GM18508 (cell line): Measurements from ENCODE around the gene IGSF8.
"Not testable (repeated sequence)": the region's sequence is repeated elsewhere in the genome, so short reads cannot be mapped to it uniquely, and the experiment has no call there.

Experiments
- ATAC-seq: cut with Tn5 transposase; IDR thresholded peaks from one replicate; pipeline ENCODE4 v1.9.1; 2021; ENCODE audit warnings: moderate number of reproducible peaks; ENCODE audit not compliant: insufficient read depth, unreplicated experiment

IGSF8 gene

DNA sequence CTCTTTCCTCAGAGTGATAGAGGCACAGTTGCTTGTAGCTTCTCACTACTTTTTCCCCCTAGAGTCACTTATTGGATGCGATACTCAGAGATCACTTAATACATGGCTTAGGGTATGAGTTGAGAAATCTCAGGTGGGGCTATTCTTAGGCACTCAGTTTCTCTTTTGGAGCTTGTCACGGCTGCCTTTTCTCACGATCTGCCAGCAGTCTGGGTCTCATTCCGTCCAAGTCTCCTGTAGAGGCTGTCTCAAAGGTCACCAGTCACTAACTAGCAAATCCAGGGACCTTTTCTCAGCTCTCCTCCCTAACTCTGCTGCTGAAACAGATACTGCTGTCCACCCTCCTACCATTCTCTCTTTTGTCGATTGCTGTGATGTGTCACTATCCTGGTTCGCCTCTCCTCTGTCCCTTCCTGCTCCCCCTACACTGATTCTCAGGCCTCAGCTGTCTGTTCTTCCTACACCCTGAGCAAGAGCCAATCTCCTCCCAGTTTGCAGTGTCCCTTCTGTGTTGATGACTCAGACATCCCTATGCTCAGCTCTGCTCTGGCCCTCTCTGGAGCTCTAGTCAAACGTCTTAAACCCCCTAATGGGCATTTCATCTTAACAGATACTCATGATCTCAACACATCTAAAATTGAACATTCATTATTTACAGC, 29.6 kb upstream of the IGSF8 start:
- no peak for ATAC-seq

DNA sequence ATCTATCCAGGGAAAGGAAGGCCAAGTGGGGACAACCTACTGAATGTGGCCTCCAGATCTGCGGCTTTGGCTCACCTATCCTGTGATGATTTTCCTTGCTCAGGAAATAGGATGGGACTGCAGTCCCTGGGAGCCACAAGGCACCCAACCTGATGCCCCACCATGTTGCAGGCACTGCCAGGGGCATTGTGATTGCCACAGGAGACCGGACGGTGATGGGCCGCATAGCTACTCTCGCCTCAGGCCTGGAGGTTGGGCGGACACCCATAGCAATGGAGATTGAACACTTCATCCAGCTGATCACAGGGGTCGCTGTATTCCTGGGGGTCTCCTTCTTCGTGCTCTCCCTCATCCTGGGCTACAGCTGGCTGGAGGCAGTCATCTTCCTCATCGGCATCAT, 29.0 kb upstream of the IGSF8 start:
- ATAC-seq: no peak

DNA sequence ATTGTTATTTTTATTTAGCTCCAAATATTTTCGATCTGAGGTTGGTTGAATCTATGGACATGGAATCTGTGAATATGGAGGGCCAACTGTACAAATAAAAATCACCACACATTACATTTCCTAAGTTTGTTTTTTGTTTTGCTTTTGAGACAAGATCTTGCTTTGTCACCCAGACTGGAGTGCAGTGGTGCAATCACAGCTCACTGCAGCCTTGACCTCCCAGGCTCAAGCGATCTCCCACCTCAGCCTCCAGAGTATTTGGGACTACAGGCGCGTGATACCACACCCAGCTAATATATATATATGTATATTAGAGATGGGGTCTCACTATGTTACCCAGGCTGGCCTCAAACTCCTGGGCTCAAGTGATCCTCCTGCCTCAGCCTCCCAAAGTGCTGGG, 27.9 kb upstream of the IGSF8 start:
- ATAC-seq: not testable (repeated sequence)

DNA sequence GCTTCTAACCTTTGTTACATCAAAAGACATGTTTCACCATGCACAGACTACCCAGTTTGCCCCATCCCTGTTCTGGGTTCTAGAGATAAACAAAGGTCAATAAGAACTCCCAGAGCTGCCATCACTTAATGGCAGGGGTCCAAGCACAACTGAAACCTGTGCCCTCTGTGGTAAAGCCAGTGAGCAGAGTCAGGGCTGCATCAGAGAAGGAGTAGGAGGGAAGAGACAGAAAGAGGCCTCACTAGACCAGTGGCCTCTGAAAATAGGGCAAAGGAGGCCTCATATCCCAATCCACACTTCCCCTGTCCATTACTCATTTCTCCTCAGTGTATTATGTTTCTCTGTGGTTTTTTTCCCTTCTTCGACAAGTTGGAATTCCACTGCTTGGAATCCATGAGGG, 27.3 kb upstream of the IGSF8 start:
- ATAC-seq: no peak

DNA sequence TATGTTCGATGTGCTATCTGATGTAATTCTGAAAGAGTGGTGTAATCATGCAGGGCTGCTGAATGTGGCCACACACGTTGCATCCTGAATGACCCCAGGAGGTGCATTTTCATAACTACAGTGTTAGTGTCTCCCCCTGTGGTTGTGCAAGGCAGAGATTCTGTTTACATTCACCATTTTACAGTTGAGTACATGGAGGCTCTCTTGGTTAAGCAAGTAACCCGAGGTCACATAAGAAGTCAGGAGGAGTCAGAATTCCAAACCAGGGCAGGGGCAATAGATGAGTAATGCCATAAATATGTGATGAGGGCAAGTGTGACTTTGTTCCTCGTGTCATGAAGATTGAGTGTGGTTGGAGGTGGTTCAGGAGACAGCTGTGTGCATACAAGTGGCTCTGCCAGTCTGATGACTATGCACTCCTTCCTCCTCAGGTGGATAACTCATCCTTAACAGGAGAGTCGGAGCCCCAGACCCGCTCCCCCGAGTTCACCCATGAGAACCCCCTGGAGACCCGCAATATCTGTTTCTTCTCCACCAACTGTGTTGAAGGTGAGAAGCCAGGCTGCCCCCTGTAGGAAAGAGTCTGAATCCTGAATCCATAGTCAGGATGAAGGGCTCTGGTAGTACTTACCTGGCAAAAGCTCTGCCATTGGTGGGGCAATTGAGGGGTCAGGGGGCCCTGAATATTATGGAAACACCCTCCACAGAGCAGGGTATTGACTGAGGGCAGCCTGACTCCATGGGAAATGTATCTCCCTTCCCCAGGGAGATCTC, 26.5 kb upstream of the IGSF8 start:
- no peak for ATAC-seq

DNA sequence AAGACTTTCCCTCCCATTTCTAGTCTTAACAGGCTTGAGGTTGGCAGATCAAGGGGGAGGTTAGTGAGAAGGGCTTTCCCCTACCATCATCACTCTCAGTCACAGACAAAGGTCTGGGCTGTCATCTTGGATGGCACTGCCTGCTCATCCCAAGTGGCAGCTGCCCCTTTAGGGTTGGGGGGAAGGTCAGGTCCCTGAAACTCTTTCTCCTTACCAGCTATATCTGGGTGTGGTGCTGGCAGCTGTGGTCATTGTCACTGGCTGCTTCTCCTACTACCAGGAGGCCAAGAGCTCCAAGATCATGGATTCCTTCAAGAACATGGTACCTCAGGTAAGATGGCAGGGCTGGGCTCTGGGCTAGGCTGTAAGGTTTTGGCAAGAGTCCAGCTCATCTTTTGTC, 25.3 kb upstream of the IGSF8 start:
- no peak for ATAC-seq

DNA sequence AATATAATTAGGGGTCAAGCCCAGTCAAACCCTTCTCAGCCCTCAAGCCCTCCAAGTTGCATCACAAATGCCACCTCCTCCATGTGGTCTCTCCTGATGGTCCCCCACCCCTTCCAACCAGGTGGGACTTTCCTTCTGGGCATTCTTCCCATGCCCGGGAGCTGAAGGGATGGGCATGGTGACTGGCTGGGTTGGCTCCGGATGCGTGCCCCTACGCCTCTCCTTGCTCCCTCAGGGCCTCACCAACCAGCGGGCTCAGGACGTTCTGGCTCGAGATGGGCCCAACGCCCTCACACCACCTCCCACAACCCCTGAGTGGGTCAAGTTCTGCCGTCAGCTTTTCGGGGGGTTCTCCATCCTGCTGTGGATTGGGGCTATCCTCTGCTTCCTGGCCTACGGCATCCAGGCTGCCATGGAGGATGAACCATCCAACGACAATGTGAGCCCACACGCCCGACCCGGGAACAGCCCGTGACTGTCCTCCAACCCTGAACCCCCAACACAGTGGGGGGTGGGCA, 24.6 kb upstream of the IGSF8 start:
- no peak for ATAC-seq

DNA sequence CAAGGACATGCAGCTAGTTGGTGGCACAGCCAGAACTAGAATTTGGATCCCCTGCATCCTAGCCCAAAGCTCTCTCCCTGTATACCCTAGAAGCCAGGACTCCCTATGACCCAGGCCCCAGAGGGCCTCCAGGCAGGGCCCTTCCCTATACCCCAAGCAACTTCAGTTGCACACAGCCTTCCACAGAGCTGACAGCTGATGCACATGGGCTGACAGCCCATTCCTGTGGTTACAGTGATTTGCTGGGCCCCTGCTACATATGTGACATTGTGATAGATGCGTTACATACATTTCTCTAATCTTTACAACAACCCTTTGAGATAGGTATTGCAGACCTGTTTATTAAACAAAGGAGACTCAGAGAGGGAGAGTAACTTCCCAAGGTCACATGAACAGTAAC, 23.0 kb upstream of the IGSF8 start:
- no peak for ATAC-seq

DNA sequence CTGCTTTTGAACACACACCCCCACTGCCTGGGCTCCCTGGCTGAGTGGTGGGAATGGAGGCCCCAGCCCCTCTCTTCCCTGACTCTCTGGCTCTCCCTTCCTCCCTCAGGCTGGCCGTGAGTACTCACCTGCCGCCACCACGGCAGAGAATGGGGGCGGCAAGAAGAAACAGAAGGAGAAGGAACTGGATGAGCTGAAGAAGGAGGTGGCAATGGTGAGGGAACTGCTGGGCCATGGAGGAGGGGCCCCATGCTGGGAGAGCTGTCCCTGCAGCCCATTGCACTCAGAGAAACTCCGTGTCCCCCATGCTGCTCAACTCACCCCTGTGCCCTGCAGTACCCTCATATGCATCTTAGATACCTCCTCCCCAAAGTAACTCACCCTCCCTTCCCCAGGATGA, 22.4 kb upstream of the IGSF8 start:
- no peak for ATAC-seq

DNA sequence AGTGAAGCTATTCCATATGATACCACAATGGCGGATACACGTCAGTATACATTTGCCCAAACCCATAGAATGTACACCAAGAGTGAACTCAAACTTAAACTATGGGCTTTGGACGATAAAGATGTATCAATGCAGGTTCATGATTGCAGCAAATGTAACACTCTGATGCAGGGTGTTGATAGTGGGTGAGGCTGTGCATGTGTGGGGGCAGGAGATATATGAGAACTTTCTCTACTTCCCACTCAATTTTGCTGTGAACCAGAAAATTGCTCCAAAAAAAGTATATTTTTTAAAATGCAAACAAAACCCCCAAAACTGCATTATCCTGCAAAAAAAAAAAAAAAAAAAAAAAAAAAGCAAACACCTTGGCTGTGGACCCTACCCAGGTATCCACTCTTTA, 20.5 kb upstream of the IGSF8 start:
- no peak for ATAC-seq

DNA sequence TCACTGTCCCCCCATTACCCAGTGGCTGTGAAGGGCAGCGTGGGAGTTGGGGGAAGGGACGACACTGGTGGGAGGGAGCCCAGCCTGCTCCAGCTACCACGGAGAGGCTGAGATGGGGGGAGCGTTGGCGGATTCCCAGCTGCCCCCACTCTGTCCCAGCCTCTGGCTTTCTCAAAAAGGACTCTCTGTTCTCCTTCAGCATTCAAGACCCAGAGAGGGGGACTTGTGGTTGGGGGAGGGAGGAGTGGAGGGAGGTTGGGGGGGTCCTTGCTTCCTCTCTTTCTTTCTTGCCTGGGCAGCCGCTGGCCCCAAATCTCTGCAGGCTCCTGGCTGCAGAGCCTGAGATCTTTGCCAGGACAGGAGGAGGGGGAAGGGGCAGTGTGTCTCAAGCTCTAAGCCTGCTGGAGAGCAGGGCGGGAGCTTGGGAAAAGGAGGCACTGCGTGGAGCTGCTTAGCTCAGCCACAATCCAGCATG, 19.3 kb upstream of the IGSF8 start:
- ATAC-seq: no peak

DNA sequence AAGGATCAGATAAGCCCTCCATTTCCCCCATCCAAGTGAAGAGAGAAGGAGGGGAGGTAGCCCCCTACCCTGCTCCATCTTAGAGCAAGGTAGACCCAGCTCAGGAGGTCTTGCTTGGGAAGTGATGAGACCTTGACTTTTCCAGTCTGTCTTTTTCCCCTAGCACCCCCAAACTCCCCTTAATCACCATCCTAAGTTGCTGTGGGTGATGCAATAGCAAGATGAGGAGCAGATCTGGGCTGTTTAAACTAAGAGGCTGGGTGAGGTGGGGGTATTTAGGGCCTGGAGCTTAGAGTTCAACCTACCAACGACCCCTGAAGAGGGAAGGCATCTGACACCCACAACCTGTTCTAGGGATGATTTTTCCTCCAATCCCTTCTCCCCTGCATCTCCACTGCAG, 18.9 kb upstream of the IGSF8 start:
- no peak for ATAC-seq

DNA sequence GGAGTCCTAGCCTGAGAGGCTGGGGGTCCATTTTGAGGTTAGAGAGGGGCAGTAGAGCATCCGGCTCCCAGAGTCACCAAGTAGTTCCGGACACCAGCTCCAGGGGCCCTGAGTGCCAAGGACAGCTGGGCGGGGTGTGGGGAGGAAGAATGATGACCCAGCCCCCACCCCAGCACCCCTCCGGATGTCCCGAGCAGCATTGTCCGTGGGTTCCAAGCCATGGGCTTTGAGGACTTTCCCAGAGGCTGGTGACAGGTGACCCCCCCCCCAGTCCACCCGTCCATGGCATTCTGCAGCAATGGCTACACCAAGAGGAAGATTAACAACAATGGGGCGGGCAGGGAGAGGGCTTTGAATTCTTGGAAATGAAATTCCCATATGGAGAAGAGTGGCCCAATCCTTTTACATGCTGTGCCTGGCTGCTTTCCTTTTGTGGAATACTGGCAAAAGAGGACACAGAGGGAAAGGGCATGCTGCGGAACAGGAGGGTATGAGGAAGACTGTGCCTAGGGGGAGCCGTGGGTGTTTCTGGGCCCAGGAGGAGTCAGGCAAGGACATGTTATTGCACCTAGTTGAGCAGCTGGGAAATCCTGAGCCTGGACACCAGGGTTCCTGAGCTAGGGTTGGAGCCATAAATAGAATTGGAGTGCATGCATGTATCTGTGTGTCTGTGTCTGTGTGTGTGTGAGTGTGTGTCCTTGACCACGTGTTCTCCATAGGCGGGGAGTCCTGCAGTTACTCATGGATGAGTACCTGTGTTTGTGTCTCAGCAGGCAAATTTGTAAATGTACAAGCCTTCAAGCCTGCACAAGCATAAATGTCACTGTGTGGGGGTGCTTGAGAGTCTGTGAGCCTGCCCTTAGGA, 18.1 kb upstream of the IGSF8 start:
- no peak for ATAC-seq

DNA sequence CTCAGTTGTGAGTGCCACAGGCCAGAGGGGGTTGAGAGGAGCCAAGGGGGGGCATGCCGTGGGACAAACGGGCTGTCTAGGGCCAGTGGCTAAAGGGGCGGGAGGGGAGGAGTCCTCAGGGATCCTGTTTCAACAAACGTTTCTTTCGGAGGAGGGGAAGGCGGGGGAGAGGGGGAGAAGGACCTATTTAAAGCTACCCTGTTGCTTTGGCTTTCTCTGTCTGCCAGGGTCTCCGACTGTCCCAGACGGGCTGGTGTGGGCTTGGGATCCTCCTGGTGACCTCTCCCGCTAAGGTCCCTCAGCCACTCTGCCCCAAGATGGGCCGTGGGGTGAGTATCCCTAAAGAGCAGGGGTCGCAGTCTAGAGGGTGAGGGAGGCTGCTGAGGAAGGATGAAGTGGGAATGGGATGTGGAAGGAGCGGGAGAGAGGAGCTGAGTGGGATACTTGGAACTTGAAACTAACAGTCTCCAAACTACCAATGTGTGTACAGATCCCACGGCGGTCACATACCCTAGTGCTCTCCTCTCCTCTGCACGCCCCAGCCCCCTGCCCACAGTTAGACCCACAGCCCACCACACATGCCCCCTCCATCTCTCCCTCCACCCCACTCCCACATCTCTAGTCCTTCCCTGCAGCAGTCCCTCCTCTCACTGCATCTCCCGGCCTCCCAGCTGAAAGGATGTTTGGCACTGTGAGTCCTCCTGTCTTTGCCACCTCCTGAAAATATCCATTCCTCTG, 17.3 kb upstream of the IGSF8 start, which contains the start of gene ATP1A2:
ATP1A2 (plus strand) TSS at position 215 of the 738 bp plus-strand sequence; CDS start at position 318, 103 bp downstream.
- ATAC-seq: no peak

DNA sequence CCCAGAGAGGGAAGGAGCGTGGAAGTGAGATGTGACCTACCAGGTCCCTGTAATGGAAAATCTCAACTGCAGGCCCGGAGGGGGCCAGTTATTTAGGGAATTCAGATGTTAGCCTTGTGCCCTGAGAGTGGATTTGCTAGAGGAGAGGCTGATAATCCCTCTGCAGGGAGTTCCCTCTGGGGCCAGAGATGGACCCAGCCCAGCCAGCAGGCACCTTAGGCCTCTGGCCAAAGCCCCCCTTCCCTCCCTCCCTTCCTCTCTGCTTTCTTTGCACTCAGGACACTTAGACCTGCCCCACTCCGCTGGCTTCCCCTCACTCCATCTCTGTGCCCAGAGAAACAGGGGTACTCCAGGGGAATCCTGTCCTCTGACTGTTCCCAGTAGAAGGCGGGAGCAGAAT, 15.7 kb upstream of the IGSF8 start:
- ATAC-seq: no peak

DNA sequence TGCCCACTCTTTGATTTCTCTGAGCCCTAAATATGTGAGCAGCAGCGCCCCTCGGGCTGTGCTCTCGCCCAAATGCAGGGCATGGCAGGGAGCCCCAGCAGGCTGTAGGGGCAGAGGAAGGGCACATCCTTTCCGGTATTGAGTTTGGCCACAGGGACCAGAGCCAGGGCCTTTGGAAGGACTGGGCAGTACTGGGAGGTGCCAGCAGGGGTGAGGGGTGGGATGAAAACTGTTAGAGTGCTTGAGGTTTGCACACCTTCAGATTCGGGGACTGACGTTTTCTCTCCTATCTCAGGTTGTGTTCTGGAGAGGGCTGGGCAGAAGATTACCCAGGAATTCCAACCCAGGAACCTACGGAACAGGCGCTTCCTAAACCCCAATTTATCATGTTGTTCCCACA, 15.0 kb upstream of the IGSF8 start:
- no peak for ATAC-seq

DNA sequence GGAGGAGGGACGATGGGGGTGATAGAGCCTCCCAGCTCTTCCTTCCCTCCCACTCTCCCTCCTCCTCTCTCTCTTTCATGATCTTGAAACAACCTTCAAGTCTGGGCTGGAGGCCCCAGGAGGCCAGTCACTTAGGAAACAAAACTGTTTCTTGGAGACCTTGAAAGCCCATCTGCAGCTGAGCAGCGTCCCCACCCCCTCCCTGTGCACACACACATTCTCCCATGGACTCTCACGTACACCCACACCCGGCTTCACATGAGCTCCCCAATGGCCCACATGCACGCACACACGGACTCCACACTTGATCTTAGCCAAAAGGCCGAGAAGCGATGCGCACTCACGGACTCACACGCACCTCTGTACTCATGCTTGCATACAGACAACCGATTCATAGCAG, 13.9 kb upstream of the IGSF8 start:
- ATAC-seq: no peak

DNA sequence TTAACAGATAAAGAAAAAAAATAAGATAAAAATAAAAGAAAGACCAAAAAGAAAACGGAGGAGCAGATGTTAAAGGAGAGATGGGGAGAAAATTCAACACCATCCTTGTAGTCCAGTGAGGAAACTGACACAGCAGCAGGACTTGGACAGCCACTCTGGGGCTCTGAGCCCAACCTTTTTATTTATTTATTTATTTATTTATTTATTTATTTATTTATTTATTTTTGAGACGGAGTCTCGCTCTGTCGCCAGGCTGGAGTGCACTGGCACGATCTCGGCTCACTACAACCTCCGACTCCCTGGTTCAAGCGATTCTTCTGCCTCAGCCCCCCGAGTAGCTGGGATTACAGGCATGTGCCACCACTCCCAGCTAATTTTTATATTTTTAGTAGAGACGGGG, 13.0 kb upstream of the IGSF8 start:
- ATAC-seq: not testable (repeated sequence)

DNA sequence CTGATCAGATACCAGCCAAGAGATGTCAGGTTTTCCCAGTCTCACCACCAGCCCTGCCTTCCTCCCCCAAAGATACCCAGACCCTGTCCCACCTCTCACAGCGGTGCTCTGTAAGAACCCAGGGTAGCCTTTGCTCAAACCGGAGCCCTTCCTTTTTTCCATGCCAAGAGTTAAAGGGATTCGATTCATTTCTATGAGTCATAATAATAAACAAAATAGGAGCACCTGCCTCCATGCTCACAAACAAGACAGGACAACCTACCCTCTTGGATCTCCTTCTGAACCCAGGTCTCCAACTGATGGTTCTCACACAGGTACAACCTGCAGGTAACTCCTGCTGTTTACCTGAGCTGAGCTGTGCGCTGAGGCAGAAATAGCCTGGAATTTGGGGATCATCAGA, 11.3 kb upstream of the IGSF8 start:
- no peak for ATAC-seq
